ENCODE data around the gene SYT3. TPM values are rescaled to one million over a fixed set of nuclear protein-coding genes. Genes with fewer than 3 reads are reported as not detected.

The SYT3 gene, protein sequence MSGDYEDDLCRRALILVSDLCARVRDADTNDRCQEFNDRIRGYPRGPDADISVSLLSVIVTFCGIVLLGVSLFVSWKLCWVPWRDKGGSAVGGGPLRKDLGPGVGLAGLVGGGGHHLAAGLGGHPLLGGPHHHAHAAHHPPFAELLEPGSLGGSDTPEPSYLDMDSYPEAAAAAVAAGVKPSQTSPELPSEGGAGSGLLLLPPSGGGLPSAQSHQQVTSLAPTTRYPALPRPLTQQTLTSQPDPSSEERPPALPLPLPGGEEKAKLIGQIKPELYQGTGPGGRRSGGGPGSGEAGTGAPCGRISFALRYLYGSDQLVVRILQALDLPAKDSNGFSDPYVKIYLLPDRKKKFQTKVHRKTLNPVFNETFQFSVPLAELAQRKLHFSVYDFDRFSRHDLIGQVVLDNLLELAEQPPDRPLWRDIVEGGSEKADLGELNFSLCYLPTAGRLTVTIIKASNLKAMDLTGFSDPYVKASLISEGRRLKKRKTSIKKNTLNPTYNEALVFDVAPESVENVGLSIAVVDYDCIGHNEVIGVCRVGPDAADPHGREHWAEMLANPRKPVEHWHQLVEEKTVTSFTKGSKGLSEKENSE
- total RNA-seq = not detected

DNA sequence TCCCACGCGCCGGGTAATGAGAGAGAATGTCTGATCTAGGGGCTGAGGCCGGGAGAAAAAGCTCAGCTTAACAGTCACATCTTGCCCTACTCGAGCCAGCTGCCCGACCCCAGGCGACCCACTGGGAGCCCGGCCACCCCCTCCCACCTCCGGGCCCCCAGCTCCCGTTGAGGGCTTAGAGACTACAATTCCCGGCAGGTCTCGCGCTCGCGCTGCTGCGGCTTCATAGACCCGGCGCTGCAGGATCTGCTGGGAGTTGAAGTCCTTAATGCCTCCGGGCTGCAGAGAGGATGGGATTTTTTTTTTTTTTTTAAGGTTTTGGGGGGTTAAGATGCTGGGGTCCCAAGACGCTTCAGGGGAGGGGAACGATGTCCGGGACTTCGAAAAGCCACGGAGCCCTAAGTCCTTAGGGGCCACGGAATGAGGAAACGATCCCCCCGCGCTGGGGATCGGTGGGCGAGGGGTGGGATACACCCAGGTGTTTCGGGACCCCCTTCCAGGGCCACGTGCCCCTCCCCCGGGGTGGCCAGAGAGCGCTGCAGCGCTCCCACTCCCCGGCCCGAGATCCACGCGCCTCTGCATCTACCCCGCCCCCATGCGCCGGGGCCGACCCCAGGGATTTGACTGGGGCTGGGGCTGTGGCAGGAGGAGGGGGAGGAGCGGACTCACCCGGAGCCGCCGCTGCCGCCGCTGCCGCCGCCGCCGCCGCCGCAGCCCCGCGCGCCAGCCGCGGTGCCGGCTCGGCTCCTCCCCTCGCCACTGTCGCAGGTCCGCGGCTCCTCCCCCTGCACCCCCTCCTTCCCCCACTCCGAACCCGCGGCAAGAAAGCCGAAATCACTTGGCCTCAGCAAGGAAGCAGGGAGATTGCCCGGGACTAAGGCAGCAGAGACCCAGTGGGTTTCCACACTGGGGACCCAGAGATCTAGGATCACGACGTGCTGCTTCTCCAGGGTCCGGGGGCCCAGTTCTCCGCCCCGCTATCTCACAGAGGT, at the start of gene SYT3:
TSS of gene SYT3 (minus strand) at position 761 of the 992 bp plus-strand sequence. CDS start 2,470 bp downstream, outside the sequence.
- peak within 1 kb of the TSS; percentile 12 for H3K4me3 ChIP-seq (ENCODE audit: low read length)
- H3K27me3 ChIP-seq (ENCODE audit: insufficient read depth, low read length) = peaks cover 31% of the 10 kb centered on the region
- H3K4me1 ChIP-seq (ENCODE audit: insufficient read depth, low read length) = no peaks in the 10 kb centered on the region
- no peaks in the 10 kb centered on the region for H3K9me3 ChIP-seq (ENCODE audit: low read depth, low read length)

DNA sequence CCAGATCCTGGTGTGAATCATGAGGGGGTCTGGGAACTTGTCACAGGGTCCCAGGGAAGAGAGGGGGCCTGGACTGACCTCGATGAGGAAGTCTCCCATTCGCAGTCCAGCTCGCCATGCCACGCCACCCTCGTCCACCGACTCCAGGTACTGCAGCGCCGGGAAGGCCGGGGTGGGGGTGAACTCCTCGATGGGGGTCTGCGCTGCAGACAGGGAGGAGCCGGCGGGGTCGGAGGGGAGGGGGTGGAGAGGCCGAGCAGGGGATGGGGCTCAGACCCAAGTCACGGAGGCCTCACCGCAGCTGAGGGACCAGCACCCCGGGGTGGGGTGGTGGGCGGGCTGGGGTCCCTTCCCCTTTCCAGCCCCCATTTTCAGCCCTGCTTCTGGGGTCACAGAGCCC, 49.1 kb upstream of the SYT3 start:
- peaks cover 13% of the 10 kb centered on the region for H3K27me3 ChIP-seq (ENCODE audit: insufficient read depth, low read length)
- H3K9me3 ChIP-seq (ENCODE audit: low read depth, low read length) = no peaks in the 10 kb centered on the region
- H3K4me1 ChIP-seq (ENCODE audit: insufficient read depth, low read length) = no peaks in the 10 kb centered on the region
- H3K4me3 ChIP-seq (ENCODE audit: low read length) = no peak overlapping the region

DNA sequence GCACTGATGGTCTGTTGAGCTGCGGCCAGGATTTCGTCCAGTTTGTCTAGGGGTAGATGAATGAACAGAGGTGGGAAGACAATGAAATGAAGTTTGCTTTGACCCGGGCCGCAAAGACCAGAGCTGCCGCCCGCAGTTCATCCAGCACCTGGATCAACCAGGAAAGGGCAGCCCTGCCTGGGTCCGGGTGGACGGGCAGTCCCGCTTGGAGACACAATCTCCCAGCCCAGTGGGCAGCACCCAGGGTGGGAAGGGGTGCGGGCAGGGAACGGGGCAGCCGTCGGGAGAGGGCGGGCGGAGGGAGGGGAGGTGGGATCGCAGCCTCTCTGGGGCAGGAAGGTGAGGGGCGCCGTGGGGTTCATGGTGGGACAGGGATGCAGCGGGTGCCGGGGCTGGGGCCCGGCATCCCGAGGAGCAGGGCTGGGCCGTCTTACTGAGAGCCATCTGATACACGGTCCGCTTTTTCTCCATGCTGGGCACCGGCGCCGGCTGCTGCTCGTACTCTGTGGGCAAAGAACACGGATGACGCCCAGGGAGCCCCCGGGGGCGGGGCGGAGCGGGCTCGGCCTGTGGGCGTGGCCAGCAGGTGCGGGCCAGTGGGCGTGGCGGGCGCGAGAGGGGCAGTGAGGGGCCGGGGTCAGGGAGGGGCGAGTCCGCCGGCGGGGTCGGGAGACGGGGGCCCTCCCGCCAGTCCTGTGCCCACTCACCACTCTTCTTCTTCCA, 46.8 kb upstream of the SYT3 start:
- H3K27me3 ChIP-seq (ENCODE audit: insufficient read depth, low read length) = peaks cover 5% of the 10 kb centered on the region
- H3K9me3 ChIP-seq (ENCODE audit: low read depth, low read length) = no peaks in the 10 kb centered on the region
- no peak overlapping the region for H3K4me3 ChIP-seq (ENCODE audit: low read length)
- no peaks in the 10 kb centered on the region for H3K4me1 ChIP-seq (ENCODE audit: insufficient read depth, low read length)

DNA sequence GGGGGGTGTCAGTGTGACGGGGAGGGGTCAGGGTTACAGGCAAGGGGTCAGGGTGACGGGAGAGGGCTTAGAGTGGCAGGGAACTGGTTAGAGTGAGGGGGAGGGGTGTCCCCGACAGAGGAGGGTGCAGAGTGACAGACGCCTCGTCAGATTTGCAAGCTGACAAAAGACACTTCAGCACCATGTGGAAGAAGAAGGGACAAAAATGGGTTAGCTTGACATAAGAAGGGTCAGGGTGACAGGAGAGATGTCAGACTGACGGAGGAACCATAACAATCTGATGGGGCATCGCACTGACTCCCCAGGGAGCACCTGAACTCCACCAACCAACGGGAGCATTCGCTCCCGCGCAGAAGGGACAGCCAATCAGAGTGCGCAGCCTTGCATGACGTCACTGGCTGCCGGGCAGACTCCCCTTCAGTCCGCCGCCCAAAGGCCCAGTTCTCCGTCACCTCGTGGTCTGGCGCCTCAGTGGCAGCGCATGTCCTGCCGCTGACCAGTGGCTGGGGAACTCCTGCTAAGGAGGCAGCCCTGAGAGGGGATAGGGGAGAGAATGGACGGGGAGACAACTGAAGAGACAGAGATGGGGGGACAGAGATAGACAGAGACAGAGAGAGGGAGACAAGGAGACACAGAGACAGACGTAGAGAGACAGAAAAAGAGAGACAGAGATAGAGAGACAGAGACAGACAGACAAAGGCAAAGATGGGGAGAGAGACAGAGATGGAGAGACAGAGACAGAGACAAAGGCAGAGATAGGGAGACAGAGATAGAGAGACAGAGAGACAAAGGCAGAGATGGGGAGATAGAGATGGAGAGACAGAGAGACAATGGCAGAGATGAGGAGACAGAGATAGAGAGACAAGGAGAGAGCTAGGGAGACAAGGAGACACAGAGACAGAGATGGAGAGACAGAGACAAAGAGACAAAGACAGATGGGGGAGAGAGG, 39.8 kb upstream of the SYT3 start:
- peaks cover 6% of the 10 kb centered on the region for H3K4me1 ChIP-seq (ENCODE audit: insufficient read depth, low read length)
- H3K27me3 ChIP-seq (ENCODE audit: insufficient read depth, low read length) = no peaks in the 10 kb centered on the region
- H3K9me3 ChIP-seq (ENCODE audit: low read depth, low read length) = no peaks in the 10 kb centered on the region
- H3K4me3 ChIP-seq (ENCODE audit: low read length) = no peak overlapping the region

DNA sequence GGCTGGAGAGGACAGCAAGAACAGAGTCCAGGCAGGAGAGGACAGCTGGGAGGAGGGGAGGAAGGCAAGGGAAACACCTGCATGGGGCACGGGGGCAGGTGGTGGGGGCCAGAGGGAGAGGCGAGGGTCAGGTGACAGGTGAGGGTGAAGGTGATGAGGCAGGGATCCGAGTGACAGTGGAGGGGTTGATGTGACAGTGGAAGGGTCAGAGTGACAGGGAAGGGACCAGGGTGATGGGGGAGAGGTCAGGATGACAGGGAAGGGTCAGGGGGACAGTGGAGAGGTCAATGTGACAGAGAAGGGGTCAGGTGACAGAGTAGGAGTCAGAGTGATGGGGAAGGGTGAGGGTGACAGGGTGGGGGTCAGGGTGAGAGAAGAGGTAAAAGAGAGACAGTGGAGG, 38.6 kb upstream of the SYT3 start:
- Histone ChIP-seq H3K4me3 (ENCODE audit: low read length) (no peak overlapping the region), H3K4me1 (ENCODE audit: insufficient read depth, low read length) (peaks cover 6% of the 10 kb centered on the region), H3K27me3 (ENCODE audit: insufficient read depth, low read length) (no peaks in the 10 kb centered on the region), H3K9me3 (ENCODE audit: low read depth, low read length) (no peaks in the 10 kb centered on the region)

DNA sequence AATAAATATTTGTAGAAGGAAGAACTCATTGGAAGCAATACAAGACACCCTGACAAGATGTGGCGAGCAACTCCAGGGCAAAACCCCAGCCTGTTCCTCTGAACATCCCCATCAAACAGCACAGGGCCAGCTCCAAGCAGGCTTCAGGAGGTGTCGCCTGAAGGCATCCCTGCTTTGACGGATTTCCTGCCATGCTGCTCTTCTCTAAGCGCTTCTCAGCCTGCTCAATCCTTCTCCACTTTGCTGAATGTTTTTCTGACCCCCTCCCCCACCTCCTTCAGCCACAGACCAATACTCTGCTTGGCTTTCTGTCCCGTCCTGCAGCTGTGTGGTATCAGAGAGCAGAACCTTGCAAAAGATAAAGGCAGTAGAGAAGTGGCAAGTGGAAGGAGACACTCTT, 38.0 kb upstream of the SYT3 start:
- Histone ChIP-seq H3K4me1 (ENCODE audit: insufficient read depth, low read length) (peaks cover 6% of the 10 kb centered on the region), H3K9me3 (ENCODE audit: low read depth, low read length) (no peaks in the 10 kb centered on the region), H3K27me3 (ENCODE audit: insufficient read depth, low read length) (peaks cover 1% of the 10 kb centered on the region), H3K4me3 (ENCODE audit: low read length) (no peak overlapping the region)

DNA sequence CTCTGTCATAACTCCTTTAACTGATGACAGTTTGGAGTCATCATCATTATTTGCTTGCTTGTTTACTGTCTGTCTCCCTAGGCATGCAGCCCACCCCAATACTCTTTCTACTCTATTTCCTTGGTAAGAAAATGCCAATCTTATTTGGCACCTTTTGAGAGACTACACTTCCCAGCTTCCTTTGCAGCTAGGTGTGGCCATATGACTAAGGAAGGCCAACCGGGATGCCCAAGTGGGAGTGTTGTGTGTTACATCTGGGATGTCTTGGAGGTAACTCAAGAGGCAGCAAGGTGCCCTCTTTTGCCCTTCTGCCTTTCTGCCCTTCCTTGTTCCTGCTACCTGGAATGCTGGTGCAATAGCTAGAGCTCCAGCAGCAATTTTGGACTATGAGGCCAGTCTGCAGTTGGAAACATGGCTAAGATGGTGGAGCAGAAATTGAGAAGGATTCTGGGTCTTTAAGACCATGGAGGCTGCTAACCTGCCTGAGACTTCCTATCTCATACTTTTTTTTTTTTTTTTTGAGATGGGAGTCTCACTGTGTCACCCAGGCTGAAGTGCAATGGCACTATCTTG, 37.0 kb upstream of the SYT3 start:
- H3K9me3 ChIP-seq (ENCODE audit: low read depth, low read length) = no peaks in the 10 kb centered on the region
- H3K27me3 ChIP-seq (ENCODE audit: insufficient read depth, low read length) = peaks cover 3% of the 10 kb centered on the region
- H3K4me1 ChIP-seq (ENCODE audit: insufficient read depth, low read length) = peaks cover 6% of the 10 kb centered on the region
- no peak overlapping the region for H3K4me3 ChIP-seq (ENCODE audit: low read length)

DNA sequence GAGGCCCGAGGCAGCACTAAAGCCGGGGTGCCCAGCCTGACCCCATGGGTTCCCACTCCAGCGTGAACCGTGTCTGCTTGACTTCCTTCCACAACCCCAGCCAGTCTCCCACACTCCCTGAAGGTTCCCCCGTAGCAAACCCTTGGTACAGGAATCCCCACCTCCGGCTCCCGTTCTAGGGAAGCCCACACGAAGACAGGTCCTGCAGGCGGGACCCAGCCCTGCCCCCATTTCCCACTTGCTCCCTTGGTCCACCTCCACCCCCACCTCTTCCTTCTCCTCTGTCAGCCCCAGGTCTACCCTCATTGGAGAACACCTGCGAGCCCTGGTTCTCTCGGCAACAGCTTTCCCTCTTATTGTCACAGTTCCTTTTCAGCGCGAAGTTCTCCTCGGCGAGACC, 33.4 kb upstream of the SYT3 start:
- no peak overlapping the region for H3K4me3 ChIP-seq (ENCODE audit: low read length)
- peaks cover 13% of the 10 kb centered on the region for H3K27me3 ChIP-seq (ENCODE audit: insufficient read depth, low read length)
- H3K9me3 ChIP-seq (ENCODE audit: low read depth, low read length) = no peaks in the 10 kb centered on the region
- no peaks in the 10 kb centered on the region for H3K4me1 ChIP-seq (ENCODE audit: insufficient read depth, low read length)

DNA sequence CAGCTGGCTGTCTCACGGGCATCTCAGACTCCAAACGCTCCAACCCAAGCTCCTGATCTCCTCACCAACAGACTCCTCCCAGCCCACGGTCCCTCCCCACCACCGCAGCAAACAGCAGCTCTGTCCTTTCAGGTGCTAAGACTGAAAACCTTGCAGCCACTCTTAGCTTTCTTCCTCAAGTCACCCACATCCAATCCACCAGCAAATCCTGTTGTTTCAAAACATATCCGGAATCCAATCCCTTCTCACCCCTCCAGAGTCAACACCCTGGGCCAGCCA, 30.4 kb upstream of the SYT3 start:
- H3K4me3 ChIP-seq (ENCODE audit: low read length) = no peak overlapping the region
- no peaks in the 10 kb centered on the region for H3K4me1 ChIP-seq (ENCODE audit: insufficient read depth, low read length)
- H3K27me3 ChIP-seq (ENCODE audit: insufficient read depth, low read length) = peaks cover 20% of the 10 kb centered on the region
- H3K9me3 ChIP-seq (ENCODE audit: low read depth, low read length) = no peaks in the 10 kb centered on the region

DNA sequence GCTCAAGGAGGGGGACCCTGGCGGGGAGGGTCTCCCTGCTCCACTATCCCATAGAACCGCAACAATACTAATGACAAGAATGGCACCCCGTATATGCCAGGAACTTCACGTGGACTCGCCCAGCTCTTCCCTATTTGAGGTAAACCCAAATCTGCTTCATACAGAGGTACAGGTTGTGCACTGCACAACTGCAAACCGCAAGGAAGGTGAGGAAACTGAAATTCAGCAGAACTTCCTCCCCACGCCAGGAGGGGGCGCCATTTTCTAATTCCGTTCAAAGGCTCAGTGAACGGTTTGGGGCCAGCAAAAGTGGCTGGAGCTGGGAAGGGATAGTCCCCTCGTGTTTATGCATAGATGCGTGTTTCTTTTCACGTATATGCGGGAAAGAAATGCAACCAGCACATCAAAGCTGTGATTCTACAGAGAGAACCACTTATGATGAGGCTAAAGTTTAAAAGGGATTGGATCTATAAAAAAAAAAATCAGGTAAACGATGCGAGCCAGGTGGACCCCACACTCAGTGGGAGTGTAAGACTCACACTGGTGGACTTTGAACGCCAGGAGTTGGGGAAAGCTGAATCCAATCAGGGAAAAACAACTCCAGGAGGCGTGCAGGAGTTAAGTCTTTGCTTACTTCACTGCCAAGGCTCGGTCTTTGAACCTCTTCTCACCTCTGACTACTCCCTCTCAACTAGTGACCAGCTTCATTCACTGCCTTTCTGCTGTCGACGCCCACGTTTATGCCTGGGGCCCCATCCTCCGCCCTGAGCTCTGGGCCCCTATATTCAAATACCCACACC, 29.8 kb upstream of the SYT3 start:
- H3K4me3 ChIP-seq (ENCODE audit: low read length) = no peak overlapping the region
- H3K4me1 ChIP-seq (ENCODE audit: insufficient read depth, low read length) = no peaks in the 10 kb centered on the region
- H3K27me3 ChIP-seq (ENCODE audit: insufficient read depth, low read length) = peaks cover 22% of the 10 kb centered on the region
- no peaks in the 10 kb centered on the region for H3K9me3 ChIP-seq (ENCODE audit: low read depth, low read length)

DNA sequence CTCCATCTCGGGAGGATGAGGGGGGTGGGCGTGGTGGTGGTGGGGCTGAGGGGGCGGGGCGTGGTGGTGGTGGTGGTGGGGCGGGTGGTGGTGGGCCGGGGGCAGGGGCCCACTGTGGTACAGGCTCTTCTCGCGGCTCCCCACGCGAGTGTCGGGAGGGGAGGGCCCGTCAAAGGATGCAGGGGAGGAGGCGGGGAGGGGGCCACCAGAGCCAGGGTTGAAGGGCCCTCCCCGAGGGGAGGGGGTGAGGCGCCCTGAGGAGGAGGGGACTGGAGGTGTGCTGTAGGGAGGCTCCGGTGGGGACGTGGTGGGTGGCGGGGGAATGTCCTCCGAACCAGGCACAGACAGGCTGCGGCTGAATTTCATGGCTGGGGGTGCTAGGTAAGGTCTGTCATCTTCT, 29.2 kb upstream of the SYT3 start:
- Histone ChIP-seq H3K9me3 (ENCODE audit: low read depth, low read length) (no peaks in the 10 kb centered on the region), H3K4me1 (ENCODE audit: insufficient read depth, low read length) (no peaks in the 10 kb centered on the region), H3K27me3 (ENCODE audit: insufficient read depth, low read length) (peaks cover 26% of the 10 kb centered on the region), H3K4me3 (ENCODE audit: low read length) (no peak overlapping the region)

DNA sequence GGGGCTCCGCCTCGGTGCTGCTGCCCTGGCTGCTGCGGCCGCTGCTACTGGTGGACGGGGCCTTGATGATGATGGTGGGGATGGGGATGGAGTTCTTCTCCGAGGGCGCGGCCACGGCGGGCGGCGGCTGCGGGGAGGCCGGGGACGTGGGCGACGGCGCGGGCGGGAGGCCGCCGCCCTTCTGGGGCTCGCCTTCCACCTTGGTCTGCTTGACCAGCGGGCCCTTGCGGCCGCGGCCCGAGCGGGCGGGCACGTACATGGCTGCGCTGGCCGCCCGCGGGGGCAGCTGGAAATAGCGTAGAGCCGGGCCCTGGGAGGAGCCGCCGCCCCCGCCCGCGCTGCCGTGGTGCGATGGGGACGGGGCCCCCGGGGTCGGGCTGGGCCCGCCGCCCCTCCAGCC, 28.7 kb upstream of the SYT3 start:
- Histone ChIP-seq H3K9me3 (ENCODE audit: low read depth, low read length) (no peaks in the 10 kb centered on the region), H3K27me3 (ENCODE audit: insufficient read depth, low read length) (peaks cover 26% of the 10 kb centered on the region), H3K4me1 (ENCODE audit: insufficient read depth, low read length) (no peaks in the 10 kb centered on the region), H3K4me3 (ENCODE audit: low read length) (no peak overlapping the region)

DNA sequence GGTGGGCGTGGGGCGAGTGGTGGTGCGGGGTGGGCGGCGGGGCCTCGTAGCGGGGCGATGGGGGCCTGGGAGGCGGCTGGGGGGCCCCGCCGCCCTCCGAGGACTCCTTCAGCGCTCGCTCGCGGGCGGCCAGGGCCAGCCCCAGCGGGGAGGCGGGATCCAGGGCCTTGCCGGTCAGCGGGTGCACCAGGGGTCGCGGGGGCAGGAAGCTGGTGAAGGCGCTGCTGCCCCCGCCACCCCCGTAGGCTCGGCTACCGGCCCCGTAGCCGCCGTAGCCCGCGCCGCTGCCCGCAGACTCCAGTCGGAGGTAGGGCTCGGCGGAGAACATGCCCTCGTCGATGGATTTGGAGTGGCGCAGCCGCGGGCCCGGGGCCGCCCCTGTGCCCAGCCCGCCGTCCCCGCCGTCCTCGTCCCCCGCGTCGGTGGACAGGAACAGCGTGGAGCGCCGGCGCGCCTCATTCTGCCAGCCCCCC, 28.1 kb upstream of the SYT3 start:
- Histone ChIP-seq H3K4me1 (ENCODE audit: insufficient read depth, low read length) (no peaks in the 10 kb centered on the region), H3K9me3 (ENCODE audit: low read depth, low read length) (no peaks in the 10 kb centered on the region), H3K4me3 (ENCODE audit: low read length) (no peak overlapping the region), H3K27me3 (ENCODE audit: insufficient read depth, low read length) (peaks cover 26% of the 10 kb centered on the region)
